HG02973 (cell line): ENCODE data around the gene GCGR.
"Not testable (repeated sequence)": the region's sequence is repeated elsewhere in the genome, so short reads cannot be mapped to it uniquely, and the experiment has no call there.

Experiments
- ATAC-seq: cut with Tn5 transposase; IDR thresholded peaks from one replicate; pipeline ENCODE4 v1.9.1; 2021; ENCODE audit warnings: moderate library complexity; ENCODE audit not compliant: unreplicated experiment

Gene GCGR

DNA sequence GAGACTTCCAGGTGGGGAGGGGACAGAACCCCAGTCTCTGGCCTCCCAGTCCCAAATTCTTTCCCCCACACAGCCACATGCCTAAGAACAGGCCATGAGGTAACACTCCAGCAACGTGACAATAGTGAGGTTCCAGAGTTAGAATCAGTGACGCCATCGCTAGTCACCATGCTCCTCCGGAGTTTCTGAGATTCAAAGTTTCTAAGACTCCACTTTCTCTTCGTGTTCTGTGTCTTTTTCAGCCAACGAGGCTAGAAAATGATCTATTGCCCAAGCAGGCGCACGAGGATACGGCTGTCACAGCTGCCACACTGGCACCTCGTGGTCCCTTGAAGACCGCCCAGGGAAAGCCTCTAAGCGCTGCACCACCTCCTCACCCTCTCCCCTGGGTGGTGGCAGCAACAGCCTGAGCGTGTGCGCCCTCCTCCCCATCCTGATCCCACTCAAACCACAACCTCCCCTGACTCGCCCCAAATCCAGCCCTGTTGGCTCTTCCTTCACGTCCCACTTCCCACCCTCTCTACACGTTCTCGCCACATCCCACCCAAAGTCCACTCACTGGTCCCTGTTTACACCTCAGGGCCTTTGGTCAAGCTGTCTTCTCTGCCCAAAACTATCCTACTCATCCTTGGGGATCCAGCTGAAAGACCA lies 28.1 kb downstream of the GCGR start:
- peak; percentile 12 for ATAC-seq

DNA sequence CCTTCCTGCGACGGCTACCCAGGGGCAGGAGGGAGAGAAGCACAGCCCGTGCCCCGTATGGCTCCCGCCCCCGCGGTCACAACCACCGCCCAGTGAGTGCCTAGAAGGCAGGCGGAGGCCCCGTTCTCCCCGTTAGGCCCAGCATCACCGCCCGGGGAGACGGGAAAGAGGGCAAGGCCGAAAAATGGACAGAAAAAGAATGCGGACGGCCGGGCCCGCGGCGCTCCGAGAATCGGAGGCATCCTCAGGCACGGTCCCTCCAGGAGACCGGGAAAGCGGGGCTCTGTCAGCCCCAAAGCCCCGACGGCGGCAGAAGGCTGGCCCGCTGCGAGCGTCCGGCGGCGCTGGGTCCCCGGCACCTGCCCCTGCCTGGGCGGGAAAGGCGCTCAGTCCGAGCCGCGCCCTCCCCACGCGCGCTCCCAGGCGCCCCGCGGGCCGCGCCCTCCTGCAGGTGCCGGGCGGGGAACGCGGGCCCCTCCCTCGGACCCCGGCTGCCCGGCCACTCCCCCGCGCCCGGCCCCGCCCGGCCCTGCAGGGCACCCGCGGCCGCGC lies 28.7 kb downstream of the GCGR start:
- ATAC-seq = peak; percentile 53

DNA sequence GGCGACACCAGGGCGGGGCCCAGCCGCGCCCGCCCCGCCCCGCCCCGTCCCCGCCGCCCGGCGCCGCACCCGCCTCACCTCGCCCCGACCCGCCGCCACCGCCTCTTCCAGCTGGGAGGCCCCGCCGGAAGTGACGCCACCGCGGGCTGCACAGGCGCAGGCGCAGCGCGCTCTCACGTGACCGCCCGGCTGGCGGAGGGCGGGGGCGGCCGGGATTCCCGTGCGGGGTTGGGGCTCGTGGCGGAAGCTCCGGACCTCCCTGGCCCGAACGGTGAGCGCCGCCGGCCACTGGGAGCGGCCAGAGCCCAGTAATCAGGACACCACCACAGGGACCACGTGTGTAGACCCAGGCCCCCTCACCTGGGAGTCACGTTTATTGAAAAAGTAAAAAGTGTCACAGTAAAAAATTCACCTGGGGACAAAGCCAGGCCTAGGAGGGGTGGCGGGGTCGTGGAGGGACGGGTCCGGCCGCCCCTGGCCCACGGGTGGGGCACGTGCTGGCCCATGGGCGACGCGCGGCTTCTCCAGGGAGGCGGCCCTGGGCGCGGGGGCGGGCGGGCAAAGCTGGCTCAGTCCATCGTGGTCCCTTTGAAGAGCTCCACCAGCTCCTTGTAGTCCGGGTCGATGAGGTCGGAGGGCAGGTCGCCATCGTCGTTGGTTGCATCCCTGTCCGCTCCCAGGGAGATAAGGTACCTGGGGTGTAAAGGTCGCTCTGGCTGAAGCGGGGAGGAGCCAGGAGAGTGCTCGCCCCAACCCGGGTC lies 29.4 kb downstream of the GCGR start, which contains the start of gene MCRIP1:
TSS of gene MCRIP1 (minus strand) at position 132 of the 761 bp plus-strand sequence. CDS start 8,785 bp downstream, outside the sequence.
- peak; percentile 59 for ATAC-seq

DNA sequence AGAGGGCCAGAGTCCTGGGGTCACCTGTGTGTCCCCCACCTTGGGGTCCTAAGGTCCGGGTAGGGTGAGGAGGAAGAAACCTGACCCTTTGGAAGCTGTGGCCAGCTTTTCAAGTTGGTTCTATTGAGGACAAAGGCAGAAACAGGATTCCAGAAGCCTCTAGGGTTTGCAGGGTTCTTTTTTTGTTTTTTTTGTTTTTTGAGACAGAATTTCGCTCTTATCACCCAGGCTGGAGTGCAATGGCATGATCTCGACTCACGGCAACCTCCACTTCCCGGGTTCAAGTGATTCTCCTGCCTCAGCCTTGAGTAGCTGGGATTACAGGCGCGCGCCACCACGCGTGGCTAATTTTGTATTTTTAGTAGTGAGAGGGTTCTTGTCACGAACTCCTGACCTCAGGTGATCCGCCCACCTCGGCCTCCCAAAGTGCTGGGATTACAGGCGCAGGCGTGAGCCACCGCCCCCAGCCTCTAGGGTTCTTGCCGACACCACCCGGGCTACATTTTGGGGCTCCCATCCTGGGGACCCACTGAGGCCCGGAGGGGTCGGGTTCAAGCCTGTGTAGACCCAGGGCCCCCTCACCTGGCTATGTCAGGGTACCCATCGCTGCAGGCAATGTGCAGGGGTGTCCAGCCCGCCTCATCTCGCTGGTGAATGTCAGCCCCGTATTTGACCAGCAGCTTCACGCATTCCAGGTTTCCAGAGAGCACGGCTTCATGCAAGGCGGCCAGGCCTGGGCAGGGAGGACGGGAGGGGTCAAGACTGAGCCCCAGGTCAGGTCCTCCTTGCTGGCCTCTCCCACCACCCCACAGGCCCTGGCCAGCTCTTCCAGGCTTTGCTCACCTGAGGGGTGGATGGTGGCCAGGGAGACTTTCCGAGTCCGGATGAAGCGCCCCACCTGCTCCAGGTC lies 30.2 kb downstream of the GCGR start:
- ATAC-seq = no peak

DNA sequence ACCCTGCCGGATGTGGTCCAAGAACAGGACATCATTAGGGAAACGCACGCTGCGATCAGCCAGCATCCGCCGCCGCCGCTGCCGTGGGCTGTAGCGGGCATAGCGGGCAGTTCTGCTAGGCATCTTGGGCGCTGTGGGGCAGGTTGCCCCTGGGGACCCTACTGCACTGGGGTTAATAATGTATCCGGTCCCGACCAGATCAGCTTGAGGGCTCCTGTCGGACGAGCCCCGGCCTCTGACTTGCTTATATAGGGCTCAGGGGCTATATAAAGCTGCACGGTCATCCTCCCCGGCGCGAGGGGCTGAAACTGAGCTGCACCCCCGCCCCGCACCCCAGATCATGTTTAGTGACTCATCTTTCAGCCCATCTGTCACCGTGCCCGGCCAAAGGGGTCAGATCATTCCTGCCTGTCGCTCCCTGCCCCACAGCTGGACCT lies 30.9 kb downstream of the GCGR start, which contains the start of gene PPP1R27:
TSS of gene PPP1R27 (minus strand) at position 220 of the 437 bp plus-strand sequence. CDS start at position 123, 97 bp downstream.
- no peak for ATAC-seq

DNA sequence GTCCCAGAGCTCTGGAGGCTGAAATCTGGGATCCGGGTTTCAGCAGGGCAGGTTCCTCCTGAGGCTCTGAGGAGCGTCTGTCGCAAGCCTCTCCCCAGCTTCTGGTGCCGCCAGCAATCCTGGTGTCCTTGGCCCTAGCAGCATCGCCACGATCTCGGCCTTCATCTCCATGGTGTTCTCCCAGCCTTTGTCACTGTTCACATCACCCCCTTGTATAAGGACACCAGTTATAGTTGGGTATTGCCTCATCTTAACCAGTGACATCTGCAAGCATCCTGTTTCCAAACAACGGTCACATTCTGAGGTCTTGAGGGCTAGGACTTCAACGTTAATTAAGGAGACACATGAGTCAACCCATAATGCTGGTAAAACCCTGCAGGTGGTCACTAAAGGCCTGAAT lies 33.7 kb downstream of the GCGR start:
- ATAC-seq = no peak

DNA sequence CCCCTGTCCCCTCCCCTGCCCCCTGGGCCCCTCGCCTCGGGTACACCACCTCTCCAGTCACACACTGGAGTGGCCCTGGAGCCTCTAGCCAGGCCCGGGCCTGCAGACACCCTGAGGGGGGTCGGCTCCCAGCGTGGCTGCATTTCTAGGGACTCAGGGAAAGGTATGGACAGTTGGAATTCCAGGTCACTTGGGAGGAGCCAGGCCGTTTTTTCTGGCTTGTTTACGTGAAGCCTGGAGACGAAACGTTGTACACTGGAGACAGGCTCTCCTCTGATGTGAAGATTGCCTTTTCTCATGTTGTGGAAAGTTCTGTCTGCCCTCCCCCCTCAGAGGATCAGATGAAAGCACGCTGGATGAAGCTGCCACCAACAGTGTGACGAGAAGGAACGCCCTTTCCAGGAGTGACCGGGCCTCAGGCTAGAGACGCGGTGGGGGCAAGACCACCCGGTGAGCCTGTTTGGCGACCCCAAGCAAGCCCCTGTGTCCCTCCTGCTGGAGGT lies 34.9 kb downstream of the GCGR start:
- no peak for ATAC-seq

DNA sequence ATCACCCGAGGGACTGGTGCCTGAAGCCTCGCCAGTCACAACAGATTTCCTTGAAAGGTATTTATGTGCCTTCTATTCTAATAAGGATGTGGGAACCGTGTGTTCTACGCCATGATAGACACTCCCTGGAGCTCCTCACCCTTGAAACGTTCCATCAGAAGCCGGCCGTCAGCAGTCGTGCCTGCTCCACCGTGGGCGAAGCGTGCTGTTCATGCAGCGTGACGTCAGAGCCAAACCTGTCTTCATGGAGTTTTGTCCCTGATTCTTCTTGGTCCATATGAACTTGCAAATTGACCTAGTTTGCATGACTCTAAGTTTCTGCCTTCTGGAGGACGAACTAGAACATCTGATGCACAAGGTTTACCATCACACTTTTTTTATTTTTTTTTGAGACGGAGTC lies 35.4 kb downstream of the GCGR start:
- no peak for ATAC-seq

DNA sequence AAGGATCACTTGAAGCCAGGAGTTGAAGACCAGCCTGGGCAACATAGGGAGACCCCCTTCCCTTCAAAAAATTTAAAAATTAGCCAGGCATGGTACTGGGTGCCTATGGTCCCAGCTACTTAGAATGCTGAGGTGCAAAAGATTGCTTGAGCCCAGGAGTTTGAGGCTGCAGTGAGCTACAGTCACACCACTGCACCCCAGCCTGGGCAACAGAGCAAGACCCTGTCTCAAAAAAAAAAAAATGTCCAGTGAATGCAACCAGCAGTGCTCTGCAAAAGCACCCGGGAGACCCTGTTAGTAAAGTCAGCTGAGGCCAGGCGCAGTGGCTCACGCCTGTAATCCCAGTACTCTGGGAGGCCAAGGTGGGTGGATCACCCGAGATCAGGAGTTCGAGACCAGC lies 36.1 kb downstream of the GCGR start:
- not testable (repeated sequence) for ATAC-seq

DNA sequence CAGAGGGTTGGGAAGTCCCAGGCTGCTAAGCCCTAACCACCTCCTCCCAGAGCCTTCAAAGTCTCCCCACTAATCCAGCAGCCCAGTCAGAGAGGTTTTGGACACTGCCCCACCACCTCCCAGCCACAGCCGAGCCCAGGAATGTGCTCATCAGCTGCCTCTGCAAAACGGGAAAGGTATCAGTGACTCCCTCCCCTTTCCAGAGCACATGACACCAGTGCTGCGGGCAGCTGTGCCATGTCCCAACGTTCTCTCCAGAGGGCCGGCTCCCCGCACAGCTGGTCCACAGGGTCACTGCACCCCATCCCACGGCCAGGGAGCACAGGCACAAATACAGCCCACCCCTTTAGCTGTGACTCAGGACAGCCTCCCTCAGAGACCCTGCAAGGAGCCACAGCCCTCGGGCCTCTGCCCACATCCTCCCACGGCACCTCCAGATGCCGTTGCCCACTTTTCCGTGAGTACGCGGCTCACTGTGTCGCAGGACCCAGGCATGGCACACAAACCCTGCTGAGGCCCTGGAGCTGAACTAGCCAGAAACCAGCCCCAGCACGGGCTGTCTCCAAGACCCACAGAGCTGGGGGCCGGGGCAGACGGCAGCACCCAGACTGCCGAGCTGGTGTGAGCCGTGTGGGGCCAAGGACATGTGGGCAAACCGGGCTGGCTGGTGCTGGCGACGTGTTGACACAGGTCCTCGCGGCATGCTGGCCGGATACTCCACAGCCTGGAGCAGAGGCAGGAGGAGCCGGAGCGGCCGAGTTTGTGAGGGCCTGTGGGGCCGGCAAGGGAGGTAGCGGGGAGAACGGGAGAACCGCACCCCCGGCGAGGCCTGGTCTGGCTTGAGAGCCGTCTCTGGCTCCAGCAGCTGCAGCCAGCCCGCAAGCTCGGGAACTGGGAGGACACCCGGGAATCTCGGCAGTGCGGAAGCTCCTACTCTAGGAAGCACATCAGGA lies 37.2 kb downstream of the GCGR start:
- ATAC-seq = no peak

DNA sequence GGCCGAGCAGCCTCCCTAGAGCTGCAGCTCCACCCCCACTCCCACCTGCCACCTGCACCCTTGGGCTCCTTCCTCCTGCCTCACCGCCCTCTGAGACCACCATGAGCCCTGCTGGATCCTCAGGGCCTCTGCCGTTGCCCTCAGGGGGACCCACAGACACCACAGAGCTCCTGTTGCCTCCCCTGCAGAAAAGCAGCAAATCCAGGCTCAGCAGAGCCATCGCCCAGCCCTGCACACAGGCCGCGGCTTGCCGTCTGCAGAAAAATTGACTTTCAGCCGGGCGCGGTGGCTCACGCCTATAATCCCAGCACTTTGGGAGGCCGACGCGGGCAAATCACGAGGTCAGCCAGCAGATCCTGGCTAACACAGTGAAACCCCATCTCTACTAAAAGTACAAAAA lies 37.9 kb downstream of the GCGR start:
- ATAC-seq = no peak

DNA sequence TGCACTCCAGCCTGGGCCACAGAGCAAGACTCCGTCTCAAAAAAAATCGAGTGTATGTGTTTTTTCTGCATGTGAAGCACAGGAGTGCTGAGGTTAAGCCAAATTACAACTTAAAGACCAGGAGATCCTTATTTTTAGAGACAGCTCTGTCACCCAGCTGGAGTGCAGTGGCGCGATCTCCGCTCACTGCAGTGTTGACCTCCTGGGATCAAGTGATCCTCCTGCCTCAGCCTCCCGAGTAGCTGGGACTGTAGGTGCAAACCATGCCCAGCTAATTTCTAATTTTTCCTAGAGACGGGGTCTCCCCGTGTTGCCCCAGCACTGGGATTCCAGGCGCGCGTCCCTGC lies 38.4 kb downstream of the GCGR start:
- ATAC-seq = no peak

DNA sequence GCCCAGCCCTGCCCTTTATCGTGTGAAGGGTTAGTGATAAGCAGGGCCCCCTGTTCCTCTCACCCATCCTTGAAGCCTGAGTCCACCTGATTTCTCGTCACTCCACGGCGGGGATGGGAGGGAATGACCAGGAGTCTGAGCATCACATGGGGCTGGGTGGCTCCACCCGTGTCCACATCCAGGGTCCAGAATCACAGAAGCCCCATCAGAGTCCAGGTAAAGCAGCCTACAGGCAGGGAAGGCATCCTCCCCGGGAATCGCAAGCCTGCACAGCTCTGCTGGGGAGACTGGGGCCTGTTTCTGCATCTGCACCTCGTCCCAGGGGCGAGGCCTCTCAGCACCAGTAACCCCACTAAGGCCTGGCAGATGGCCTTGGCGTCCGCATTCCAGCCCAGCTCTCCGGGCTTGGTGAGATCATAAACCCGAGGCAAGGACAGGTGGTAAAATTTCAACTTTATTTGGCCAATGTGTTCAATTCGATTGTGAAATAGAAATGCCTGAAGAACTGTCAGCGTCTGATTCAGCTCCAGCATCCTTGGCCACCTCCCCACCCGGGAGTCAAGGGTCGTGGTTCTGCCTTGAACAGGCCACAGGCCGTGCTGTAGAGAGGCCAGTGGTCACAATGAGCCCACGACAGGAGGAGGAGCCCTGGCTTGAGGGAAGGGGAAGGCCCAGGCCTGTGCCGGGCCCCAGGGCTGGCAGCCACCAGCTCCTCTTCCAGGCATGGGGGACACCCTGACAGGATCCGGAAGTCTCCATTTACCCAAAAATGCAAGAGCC lies 39.0 kb downstream of the GCGR start:
- ATAC-seq = no peak

DNA sequence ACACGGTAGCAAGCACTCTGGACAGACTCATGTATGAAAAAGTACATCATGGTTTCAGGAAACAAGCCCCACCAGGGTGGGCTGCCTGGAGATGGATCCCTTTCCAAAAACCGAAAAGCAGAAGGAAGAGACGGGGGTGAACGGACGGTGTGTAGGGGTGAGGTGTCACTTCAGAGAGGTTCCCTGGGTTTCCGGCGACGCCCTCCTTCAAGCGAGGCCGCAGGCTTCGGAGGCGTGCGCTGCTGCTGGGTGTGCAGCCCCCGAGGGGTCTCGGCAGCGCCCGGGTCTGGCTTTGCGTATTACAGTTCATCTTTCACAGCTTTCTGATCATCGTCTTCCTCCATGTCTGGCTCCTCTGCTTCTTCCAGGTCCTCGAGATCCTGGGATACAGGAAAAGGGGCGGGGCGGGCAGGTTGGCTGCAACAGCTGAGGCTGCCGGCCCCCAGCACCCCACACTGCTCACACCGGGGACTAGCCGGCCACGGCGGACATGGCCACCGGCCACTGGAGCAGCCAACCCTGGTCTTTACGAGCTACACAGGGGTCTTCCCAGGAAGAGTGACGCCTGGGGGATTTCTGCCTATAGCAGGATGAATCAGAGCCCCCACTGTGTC lies 39.9 kb downstream of the GCGR start:
- ATAC-seq = no peak

DNA sequence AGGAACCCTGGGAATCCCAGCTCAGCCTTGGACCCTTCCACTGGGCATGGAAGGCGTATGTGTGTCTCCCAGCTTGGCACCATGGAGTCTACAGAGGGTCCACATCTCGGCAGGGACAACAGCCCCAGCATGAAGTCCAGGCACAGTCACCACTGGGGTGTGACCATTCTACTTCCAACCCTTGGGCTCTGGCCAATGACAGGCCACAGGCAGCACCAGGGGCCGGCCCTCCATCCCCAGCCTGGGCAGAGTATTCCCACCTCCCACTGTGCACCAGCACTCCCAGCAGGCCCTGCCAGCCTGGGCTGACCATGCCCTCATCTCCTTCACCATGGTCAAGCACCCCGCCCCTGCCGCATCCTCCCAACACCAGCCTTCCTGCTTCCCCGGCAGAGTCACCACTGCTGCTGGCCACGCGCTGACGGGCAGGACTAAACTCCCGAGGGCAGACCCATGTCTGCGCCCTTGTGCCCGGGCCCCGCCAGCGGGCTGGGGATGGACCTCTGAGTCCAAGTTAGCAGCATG lies 40.4 kb downstream of the GCGR start:
- ATAC-seq = no peak

DNA sequence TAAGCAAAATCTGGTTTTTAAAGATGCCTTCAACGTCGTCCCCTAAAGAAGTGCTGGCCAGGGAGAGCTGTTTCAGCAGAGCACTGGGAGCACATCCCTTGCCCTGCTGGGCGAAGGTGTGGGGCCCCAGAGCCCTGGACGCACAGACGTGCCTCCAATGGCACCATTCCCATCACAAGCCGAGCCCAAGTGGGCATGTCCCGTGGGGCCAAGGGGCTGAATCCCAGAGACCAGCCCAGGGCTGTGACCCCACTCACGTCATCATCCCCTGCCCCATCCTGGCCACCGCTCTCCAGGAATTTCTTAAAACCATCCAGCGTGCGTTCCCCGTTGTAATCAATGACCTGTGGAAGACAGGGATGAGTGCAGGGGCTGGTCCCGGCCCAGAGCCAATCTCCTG lies 40.9 kb downstream of the GCGR start:
- no peak for ATAC-seq

DNA sequence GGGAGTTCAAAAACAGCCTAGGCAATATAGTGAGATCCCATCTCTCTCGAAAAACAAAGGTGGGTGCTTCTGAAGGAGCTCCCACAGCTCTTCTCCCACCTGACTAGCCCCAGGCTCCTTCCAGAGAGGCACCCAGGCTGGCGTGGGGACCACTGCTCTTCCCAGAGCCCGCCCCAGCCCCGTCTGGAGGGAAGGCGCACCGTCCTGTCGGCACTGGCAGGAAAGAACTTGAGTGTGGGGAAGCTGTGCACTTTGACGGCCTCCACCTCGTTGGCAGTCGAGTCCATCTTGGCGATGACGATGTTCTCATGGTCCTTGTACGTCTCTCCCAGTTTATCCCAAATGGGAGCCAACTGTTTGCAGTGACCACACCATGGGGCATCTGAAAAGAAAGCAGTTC lies 41.4 kb downstream of the GCGR start:
- no peak for ATAC-seq
